HG03095 (cell line): ENCODE measurements around the gene SUDS3.
"Not testable (repeated sequence)": the region's sequence is repeated elsewhere in the genome, so short reads cannot be mapped to it uniquely, and the experiment has no call there.

Experiments
- ATAC-seq: cut with Tn5 transposase; IDR thresholded peaks from one replicate; pipeline ENCODE4 v1.9.1; 2021; ENCODE audit warnings: moderate library complexity; ENCODE audit not compliant: unreplicated experiment

Gene SUDS3

GRCh38 chr12:118391424-118391823 lies 15.1 kb downstream of the SUDS3 start:
- no peak for ATAC-seq

- ATAC-seq, result no peak
These were observed 15.5 kb downstream of the SUDS3 start for GRCh38 chr12:118391836-118392235.

- no peak for ATAC-seq
These were observed 21.5 kb downstream of the SUDS3 start for GRCh38 chr12:118397708-118398440.

GRCh38 chr12:118398524-118398923 lies 22.2 kb downstream of the SUDS3 start:
- ATAC-seq, result no peak

GRCh38 chr12:118398940-118399339 lies 22.6 kb downstream of the SUDS3 start:
- no peak for ATAC-seq

- ATAC-seq, result no peak
These were observed 25.9 kb downstream of the SUDS3 start for GRCh38 chr12:118402251-118402650.

GRCh38 chr12:118404876-118405521 lies 28.6 kb downstream of the SUDS3 start:
- no peak for ATAC-seq

- ATAC-seq, result not testable (repeated sequence)
These were observed 31.9 kb downstream of the SUDS3 start for GRCh38 chr12:118408241-118408640.

- ATAC-seq, result no peak
These were observed 33.5 kb downstream of the SUDS3 start for GRCh38 chr12:118409834-118410233.

- ATAC-seq, result no peak
These were observed 41.6 kb downstream of the SUDS3 start for GRCh38 chr12:118417942-118418341.

- no peak for ATAC-seq
These were observed 42.2 kb downstream of the SUDS3 start for GRCh38 chr12:118418385-118419057.

- ATAC-seq, result no peak
These were observed 44.3 kb downstream of the SUDS3 start for GRCh38 chr12:118420673-118421072.

GRCh38 chr12:118424884-118425283 lies 48.5 kb downstream of the SUDS3 start:
- ATAC-seq, result no peak

GRCh38 chr12:118425364-118425763 lies 49.0 kb downstream of the SUDS3 start:
- ATAC-seq, result no peak

- no peak for ATAC-seq
These were observed 51.5 kb downstream of the SUDS3 start for GRCh38 chr12:118427819-118428218.

- ATAC-seq, result no peak
These were observed 52.3 kb downstream of the SUDS3 start for GRCh38 chr12:118428643-118429042.

- no peak for ATAC-seq
These were observed 53.5 kb downstream of the SUDS3 start for GRCh38 chr12:118429688-118430383.

GRCh38 chr12:118430516-118430915 lies 54.2 kb downstream of the SUDS3 start:
- ATAC-seq, result no peak

- no peak for ATAC-seq
These were observed 56.6 kb downstream of the SUDS3 start for GRCh38 chr12:118432812-118433545.

GRCh38 chr12:118436002-118436730 lies 59.8 kb downstream of the SUDS3 start:
- no peak for ATAC-seq
